Esophagus squamous epithelium (tissue), 5 donors: ENCODE data around the gene ASAH2B. TPM values are rescaled to one million over a fixed set of nuclear protein-coding genes. Genes with fewer than 3 reads are reported as not detected.

Experiments used
- DNase-seq: peaks from one replicate; lab custom pipeline; 2025; lab: John Stamatoyannopoulos, UW
- H3K27ac ChIP-seq, 4 donors: fragments of 200-600 bp; sonication (generic); one replicate each; pipeline ENCODE4 v1.5.1; 2016 to 2019; ENCODE audit warnings: mild to moderate bottlenecking in 1 of 4
- H3K27me3 ChIP-seq, 4 donors: fragments of 200-600 bp; sonication (generic); 1 replicate in 3 of 4; 2 replicates in 1 of 4; pipeline versions ENCODE4 v1.5.1 to v1.6.0; 2017 to 2021; ENCODE audit warnings: antibody characterized with exemption in 1 of 4
- H3K36me3 ChIP-seq, 3 donors: fragments of 200-600 bp; sonication (generic); one replicate each; pipeline ENCODE4 v1.5.1; 2016 to 2019
- H3K4me1 ChIP-seq, 3 donors: fragments of 200-600 bp; sonication (generic); one replicate each; pipeline ENCODE4 v1.5.1; 2017 to 2019
- H3K4me3 ChIP-seq, 4 donors: fragments of 200-600 bp; sonication (generic); 1 replicate in 3 of 4; 2 replicates in 1 of 4; pipeline ENCODE4 v1.5.1; 2016 to 2019; ENCODE audit warnings: mild to moderate bottlenecking in 2 of 4, moderate library complexity in 1 of 4
- H3K9me3 ChIP-seq, 3 donors: fragments of 200-600 bp; sonication (generic); one replicate each; pipeline ENCODE4 v1.5.1; 2016 to 2019
- POLR2A ChIP-seq, 4 donors: fragments of 450-650 bp; IDR thresholded peaks; one replicate each; pipeline ENCODE4 v1.6.1; 2017; ENCODE audit warnings: antibody characterized with exemption in 4 of 4, mild to moderate bottlenecking in 4 of 4, moderate library complexity in 3 of 4
- WGBS, 2 donors: methylation state at CpG; one replicate each; pipeline ENCODE4 v1.1.5; 2018; 5-methylcytosine and 5-hydroxymethylcytosine counted together
- intact Hi-C: fragments of 100-400 bp; cut with DNase I; formaldehyde crosslinking; loops from one replicate; pipeline ENCODE4 v1.15.0; 2022
- total RNA-seq, 4 donors: library from RNA; depleted of rRNA; stranded (reverse); fragments of >200 nt; gene quantifications; one replicate each; pipeline ENCODE4 v1.1.0, GENCODE V29; 2016
- TF ChIP-seq, protein P1 (sequence below), 6 experiments: fragments of 450-650 bp in 4 of 6; fragments of 200-600 bp in 2 of 6; sonication (generic) in 2 of 6; IDR thresholded peaks; one replicate each; pipeline ENCODE4 v1.5.1; 2016 to 2019; ENCODE audit warnings: antibody characterized with exemption in 6 of 6, mild to moderate bottlenecking in 4 of 6, moderate library complexity in 4 of 6
- donor health status: DM: yes; HTN: yes; CAD: no.

The ASAH2B gene
- total RNA-seq, 4 donors from 2014 or later: 1.0 to 2.5 (median 2.1) TPM

DNA sequence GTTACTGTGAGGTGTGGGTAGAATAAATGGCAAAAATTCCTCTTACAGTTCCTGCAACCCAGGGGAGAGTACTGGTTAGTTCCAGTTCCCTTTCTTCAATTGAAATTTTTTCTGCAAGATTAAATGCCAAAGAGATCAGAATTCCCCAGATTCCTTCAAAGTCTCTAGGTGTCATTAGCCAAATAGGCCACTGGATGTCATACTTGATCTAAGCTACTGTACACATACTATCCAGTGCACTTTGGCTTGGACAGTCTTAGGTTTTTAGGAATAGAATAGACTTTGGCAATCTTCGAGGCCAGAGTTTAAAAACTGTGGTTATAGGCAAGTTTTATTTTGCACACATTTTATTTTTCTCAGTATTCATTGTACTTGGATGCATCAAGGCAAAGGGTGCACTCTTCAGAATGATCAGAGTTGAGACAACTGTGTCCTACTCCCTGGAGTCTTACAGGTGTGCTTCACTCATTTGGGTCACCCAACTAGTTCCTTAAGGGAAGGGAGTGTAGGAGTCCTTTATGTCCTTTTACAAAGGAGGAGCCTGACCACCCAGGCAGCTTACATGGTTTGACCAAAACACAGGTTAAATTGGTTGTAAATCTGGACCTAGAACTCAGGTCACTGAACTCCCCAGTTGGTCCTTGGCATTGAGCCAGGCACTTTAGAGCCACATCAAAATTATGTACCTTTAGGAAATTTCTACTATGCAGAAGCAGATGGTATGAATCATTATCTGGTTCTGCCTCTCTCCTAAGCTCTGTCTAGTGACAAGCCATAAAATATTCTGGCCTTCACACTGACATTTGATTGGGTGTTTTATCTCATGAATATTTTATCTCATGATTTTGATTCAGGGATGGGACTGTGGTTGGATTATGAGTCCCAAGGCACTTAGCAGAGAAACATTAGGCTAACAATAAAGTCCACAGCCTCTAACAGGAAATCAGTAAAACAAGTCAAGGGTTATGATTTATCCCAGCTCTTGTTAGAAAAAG lies 49.5 kb downstream of the ASAH2B start:
- Histone ChIP-seq H3K27me3 (no peaks in the 10 kb centered on the region), H3K36me3 (no peaks in the 10 kb centered on the region), H3K4me1 (no peaks in the 10 kb centered on the region), H3K9me3 (no peaks in the 10 kb centered on the region), H3K27ac (no peak overlapping the region), H3K4me3 (no peak overlapping the region)
- DNase-seq: no peak
- WGBS, 2 donors: 20 to 24% methylated on average over 1 of the region's 1 CpG
- intact Hi-C loops: no loop called here
- TF ChIP-seq, protein P1, sequence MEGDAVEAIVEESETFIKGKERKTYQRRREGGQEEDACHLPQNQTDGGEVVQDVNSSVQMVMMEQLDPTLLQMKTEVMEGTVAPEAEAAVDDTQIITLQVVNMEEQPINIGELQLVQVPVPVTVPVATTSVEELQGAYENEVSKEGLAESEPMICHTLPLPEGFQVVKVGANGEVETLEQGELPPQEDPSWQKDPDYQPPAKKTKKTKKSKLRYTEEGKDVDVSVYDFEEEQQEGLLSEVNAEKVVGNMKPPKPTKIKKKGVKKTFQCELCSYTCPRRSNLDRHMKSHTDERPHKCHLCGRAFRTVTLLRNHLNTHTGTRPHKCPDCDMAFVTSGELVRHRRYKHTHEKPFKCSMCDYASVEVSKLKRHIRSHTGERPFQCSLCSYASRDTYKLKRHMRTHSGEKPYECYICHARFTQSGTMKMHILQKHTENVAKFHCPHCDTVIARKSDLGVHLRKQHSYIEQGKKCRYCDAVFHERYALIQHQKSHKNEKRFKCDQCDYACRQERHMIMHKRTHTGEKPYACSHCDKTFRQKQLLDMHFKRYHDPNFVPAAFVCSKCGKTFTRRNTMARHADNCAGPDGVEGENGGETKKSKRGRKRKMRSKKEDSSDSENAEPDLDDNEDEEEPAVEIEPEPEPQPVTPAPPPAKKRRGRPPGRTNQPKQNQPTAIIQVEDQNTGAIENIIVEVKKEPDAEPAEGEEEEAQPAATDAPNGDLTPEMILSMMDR (IDR thresholded peaks at IDR 0.05): peak in 3 of 6 experiments; percentile 12 to 37 (median 14)
- no peak for TF ChIP-seq POLR2A (IDR thresholded peaks at IDR 0.05)

DNA sequence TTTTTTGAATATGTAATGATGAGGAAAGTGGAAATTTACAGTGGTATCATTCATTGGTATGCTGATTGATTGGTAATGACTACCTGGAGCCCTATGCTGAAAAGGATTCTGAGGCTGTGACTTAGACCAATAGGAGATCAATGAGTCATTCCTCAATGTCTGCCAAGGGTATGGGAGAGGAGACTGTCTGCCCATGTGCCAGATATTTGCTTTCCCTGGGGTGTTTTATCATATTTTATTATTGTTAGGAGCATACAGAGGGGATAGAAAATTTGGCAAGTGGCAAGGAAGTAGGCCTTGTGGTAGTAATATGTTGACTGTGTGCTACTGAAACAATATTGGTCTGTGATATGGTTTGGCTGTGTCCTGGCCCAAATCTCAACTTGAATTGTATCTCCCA lies 54.8 kb downstream of the ASAH2B start:
- Histone ChIP-seq H3K9me3 (no peaks in the 10 kb centered on the region), H3K27ac (no peak overlapping the region), H3K4me3 (no peak overlapping the region), H3K4me1 (no peaks in the 10 kb centered on the region), H3K36me3 (no peaks in the 10 kb centered on the region), H3K27me3 (no peaks in the 10 kb centered on the region)
- TF ChIP-seq, protein P1 (IDR thresholded peaks at IDR 0.05): no peak
- no peak for TF ChIP-seq POLR2A (IDR thresholded peaks at IDR 0.05)
- intact Hi-C loops: no loop called here
- DNase-seq: no peak

DNA sequence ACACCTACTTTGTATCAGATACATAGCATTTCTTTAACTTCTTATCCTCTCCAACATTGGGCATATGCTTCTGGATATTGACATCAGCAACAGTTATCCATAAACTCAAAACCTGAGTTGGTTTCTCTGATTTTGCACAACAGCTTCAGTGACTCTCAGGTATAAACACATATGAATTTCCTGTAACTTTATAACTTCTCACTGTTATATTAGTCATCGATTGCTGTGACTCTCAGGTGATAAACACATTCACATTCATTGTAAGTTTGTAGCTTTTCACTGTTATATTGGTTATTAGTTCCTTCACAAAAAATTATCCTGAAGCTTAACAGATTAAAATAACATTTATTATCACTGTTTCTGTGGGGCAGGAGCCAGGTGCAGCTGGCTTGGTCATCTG lies 57.0 kb downstream of the ASAH2B start:
- no peak for DNase-seq

DNA sequence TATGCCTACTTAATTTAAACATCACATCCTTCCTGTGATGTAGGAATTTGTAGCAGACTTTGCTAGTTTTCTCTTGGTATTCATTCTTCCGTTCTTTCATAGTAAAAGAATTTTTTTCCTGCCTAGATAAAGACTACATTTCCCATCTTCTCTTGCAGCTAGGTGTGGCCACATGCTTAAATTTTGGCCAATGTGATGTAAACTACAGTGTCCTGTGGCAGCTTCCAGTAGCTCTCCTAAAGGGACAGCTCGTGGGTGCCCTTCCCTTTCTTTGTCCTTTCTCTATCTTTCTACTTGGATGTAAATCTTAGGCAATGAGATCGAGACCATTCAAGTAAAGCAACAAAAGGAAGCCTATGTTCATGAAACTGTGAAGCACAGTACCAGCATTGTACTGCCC lies 58.6 kb downstream of the ASAH2B start:
- Histone ChIP-seq H3K4me3 (no peak overlapping the region), H3K4me1 (no peaks in the 10 kb centered on the region), H3K9me3 (no peaks in the 10 kb centered on the region), H3K36me3 (no peaks in the 10 kb centered on the region), H3K27ac (no peak overlapping the region), H3K27me3 (no peaks in the 10 kb centered on the region)
- no peak for DNase-seq
- intact Hi-C loops: no loop called here
- WGBS, 2 donors: 56 to 63% methylated on average over 3 of the region's 3 CpGs
- TF ChIP-seq, protein P1 (IDR thresholded peaks at IDR 0.05): no peak
- TF ChIP-seq POLR2A (IDR thresholded peaks at IDR 0.05): no peak

More for the DNA sequence above, 57.0 kb downstream of the ASAH2B start:
- Histone ChIP-seq H3K27me3 (no peaks in the 10 kb centered on the region), H3K27ac (no peak overlapping the region), H3K36me3 (no peaks in the 10 kb centered on the region), H3K9me3 (no peaks in the 10 kb centered on the region), H3K4me3 (no peak overlapping the region), H3K4me1 (no peaks in the 10 kb centered on the region)
- 78 to 86% methylated on average over 1 of the region's 1 CpG for WGBS, 2 donors
- intact Hi-C loops: no loop called here
- TF ChIP-seq POLR2A (IDR thresholded peaks at IDR 0.05): no peak
- TF ChIP-seq, protein P1 (IDR thresholded peaks at IDR 0.05): no peak

DNA sequence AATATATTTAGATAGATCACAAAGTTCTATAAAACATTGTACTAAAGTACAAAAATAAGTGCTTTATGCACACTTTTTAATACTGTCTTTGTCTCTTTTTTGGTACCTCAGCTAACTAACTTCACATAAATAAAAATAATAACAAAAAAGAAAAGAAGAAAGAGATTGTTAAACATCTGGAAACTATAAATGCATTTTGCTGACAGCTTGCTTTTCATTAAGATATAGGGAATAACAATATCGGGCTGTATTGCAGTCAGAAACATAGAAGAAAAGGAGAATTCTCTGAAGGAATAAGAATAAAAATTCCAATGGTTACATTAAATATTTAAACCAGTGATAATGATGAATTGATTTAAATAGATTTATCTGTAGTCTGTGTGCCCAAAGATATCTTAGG lies 59.9 kb downstream of the ASAH2B start:
- Histone ChIP-seq H3K4me3 (no peak overlapping the region), H3K27me3 (no peaks in the 10 kb centered on the region), H3K27ac (no peak overlapping the region), H3K4me1 (no peaks in the 10 kb centered on the region), H3K36me3 (no peaks in the 10 kb centered on the region), H3K9me3 (no peaks in the 10 kb centered on the region)
- no peak for DNase-seq
- intact Hi-C loops: no loop called here
- 68 to 91% methylated on average over 1 of the region's 1 CpG for WGBS, 2 donors
- TF ChIP-seq, protein P1 (IDR thresholded peaks at IDR 0.05): no peak
- TF ChIP-seq POLR2A (IDR thresholded peaks at IDR 0.05): no peak
